Measurements from ENCODE around the gene CNRIP1.

DNA sequence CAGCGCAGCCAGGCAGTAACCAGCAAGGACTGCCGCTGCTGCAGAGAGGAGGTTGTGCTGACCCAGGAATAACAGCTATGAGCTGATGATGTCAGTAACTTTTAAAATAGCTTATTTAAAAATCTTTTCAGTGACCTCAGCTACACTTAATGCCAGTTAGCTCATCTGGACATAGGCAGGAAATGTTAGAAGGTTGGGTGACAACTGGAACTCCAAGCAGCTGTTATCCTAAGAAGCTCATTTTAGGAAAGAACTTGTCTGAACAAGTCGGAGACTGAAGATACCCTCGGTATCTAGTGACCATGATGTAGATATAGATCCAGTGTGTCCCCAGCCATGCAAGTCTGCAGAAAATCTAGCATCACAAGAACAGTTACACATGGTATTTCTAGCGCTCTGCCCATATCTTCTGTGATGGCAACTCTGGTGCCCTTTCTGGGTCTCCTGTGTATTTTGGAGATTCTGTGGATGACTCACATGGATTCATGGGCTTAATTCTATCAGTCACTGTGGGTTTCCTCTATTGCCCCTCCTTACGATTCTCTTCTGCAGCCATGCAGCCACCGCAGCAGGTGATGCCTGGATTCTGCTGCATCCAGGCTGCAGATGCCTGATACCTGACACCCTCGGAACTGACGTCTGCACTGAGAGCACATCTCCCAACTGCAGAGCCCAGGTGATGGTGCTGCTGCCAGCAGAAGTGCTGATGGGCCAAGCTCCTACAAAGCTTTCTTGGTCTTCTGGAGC, 25.6 kb upstream of the CNRIP1 start:
- TF ChIP-seq, protein P1, sequence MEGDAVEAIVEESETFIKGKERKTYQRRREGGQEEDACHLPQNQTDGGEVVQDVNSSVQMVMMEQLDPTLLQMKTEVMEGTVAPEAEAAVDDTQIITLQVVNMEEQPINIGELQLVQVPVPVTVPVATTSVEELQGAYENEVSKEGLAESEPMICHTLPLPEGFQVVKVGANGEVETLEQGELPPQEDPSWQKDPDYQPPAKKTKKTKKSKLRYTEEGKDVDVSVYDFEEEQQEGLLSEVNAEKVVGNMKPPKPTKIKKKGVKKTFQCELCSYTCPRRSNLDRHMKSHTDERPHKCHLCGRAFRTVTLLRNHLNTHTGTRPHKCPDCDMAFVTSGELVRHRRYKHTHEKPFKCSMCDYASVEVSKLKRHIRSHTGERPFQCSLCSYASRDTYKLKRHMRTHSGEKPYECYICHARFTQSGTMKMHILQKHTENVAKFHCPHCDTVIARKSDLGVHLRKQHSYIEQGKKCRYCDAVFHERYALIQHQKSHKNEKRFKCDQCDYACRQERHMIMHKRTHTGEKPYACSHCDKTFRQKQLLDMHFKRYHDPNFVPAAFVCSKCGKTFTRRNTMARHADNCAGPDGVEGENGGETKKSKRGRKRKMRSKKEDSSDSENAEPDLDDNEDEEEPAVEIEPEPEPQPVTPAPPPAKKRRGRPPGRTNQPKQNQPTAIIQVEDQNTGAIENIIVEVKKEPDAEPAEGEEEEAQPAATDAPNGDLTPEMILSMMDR (conservative IDR thresholded peaks at IDR 0.05; ENCODE audit: low read length): no peak
- no peak for TF ChIP-seq EZH2phosphoT487 (IDR thresholded peaks at IDR 0.05; ENCODE audit: borderline replicate concordance, low read depth, low read length)

Data from OCI-LY7 (cell line).